ENCODE data around the gene RNF175. TPM values are rescaled to one million over a fixed set of nuclear protein-coding genes. Genes with fewer than 3 reads are reported as not detected.

Gene RNF175
- total and polyA plus RNA-seq, 5 donors from 2014 or later = 2.1 to 17.3 (median 10.0) TPM

DNA sequence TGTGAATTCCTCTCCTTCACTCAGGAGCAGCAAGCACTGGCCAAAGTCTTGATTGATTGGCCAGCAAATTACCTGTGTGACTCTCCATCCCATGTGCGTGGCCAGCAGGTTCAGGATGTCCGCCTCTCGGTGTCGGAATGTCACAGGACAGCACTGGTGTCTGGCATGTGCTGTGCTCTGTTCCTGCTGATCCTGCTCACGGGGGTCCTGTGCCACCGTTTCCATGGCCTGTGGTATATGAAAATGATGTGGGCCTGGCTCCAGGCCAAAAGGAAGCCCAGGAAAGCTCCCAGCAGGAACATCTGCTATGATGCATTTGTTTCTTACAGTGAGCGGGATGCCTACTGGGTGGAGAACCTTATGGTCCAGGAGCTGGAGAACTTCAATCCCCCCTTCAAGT is 55.3 kb downstream of the RNF175 start:
- peaks cover 0 to 14% (median 2%) of the 10 kb centered on the region in 4 donors for H3K4me1 Mint-ChIP-seq
- peaks cover 5% of the 10 kb centered on the region for H3K36me3 Mint-ChIP-seq
- ATAC-seq (ENCODE audit: low read depth in 2 of 2) = no peak
- no peak overlapping the region for H3K27ac Mint-ChIP-seq
- Histone ChIP-seq H3K9me3 (ENCODE audit: control insufficient read depth in 2 of 2, low read length in 2 of 2) (no peaks in the 10 kb centered on the region), H3K27me3 (ENCODE audit: control insufficient read depth, insufficient read depth, low read length) (peaks cover 2% of the 10 kb centered on the region), H3K4me1 (ENCODE audit: control insufficient read depth, insufficient read depth, low read length, poor library complexity, severe bottlenecking) (no peaks in the 10 kb centered on the region), H3K36me3 (ENCODE audit: control insufficient read depth, insufficient read depth, low read length) (no peaks in the 10 kb centered on the region), H3K4me3 (ENCODE audit: low read depth, low read length) (no peak overlapping the region), H3K27ac (ENCODE audit: insufficient read depth, low read length, poor library complexity, severe bottlenecking) (no peak overlapping the region)
- no peak overlapping the region for H3K4me3 Mint-ChIP-seq
- peaks cover 7% of the 10 kb centered on the region for H3K27me3 Mint-ChIP-seq
- H3K9me3 Mint-ChIP-seq = peaks cover 0 to 2% (median 0%) of the 10 kb centered on the region in 7 donors
- no peak for DNase-seq

DNA sequence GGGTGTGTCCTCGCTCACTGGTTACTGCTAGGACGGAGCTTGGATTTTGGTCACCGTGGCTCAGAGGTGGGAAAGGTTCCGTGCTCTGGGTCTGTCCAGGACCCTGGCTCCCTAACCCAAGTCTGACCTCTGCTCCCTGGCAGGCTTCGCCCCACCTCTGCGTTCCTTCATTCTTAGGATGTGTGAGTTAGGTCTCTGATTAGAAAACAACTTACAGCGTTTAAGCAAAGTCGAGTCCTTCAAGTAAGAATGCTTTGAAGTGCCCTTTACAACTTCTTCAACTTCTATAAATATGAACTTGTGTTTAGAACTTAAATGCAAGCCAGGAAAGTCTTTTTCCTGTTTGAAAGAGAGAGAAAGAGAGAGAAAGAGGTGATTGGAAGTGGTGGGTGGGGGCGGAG is 74.9 kb downstream of the RNF175 start:
- H3K27me3 ChIP-seq (ENCODE audit: control insufficient read depth, insufficient read depth, low read length) = peaks cover 13% of the 10 kb centered on the region
- no peaks in the 10 kb centered on the region for H3K36me3 ChIP-seq (ENCODE audit: control insufficient read depth, insufficient read depth, low read length)
- no peak overlapping the region for H3K27ac ChIP-seq (ENCODE audit: insufficient read depth, low read length, poor library complexity, severe bottlenecking)
- peaks cover 13 to 15% of the 10 kb centered on the region in 2 experiments for H3K9me3 ChIP-seq (ENCODE audit: control insufficient read depth in 2 of 2, low read length in 2 of 2)
- H3K4me1 Mint-ChIP-seq = peaks cover 5 to 17% (median 12%) of the 10 kb centered on the region in 4 donors
- peak overlapping the region in 2 of 3 donors; percentile 16 to 70 for H3K27ac Mint-ChIP-seq
- H3K4me3 ChIP-seq (ENCODE audit: low read depth, low read length) = peak overlapping the region; percentile 52
- peaks cover 0 to 23% (median 8%) of the 10 kb centered on the region in 7 donors for H3K9me3 Mint-ChIP-seq
- H3K4me1 ChIP-seq (ENCODE audit: control insufficient read depth, insufficient read depth, low read length, poor library complexity, severe bottlenecking) = peaks cover 12% of the 10 kb centered on the region
- H3K27me3 Mint-ChIP-seq = peaks cover 43% of the 10 kb centered on the region
- peaks cover 14% of the 10 kb centered on the region for H3K36me3 Mint-ChIP-seq
- ATAC-seq (ENCODE audit: low read depth in 2 of 2) (peak in 1 of 2 donors; percentile 28), DNase-seq (no peak)
- peak overlapping the region; percentile 78 to 87 (median 83) for H3K4me3 Mint-ChIP-seq

DNA sequence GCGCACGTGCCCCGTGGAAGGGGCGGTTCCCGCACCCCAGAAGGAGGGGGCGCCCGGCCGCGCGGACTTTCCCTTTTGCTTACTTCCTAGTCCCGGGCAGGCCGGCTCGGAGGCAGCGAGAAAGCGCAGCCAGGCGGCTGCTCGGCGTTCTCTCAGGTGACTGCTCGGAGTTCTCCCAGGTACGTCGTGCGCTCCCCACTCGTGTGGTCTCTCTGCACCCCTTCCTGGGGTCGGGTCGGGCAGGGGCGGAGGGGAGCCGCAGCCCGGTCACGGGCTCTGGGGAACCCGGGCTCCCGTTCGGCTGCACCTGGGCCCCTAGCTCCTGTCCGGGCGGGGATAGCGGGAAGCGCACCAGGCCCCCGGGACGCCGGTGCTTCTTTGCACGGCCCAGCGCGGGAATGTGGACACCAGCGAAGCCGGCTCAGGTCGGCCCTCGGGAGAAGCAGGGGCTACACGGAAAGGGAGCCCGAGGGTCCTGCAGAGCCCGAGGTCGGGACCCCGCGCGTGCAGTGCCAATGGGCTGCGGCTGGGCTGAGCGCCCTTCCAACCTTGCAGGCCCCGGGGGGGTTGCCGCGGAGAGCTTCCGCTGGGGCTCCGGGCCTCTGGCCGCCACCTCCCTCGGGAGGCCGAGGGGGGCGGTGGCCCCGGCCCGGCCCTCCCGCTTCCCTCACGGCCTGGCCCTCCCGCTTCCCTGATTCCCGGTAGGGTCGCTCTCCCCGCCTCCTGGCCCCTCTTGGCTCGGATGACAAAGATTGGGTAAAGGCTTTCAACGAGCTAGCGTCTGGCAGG is 75.4 kb downstream of the RNF175 start, which contains the start of gene TLR2:
TLR2 (plus strand) TSS at position 99 of the 789 bp plus-strand sequence. CDS start 18,628 bp downstream, outside the sequence.
- no peaks in the 10 kb centered on the region for H3K36me3 ChIP-seq (ENCODE audit: control insufficient read depth, insufficient read depth, low read length)
- H3K27ac ChIP-seq (ENCODE audit: insufficient read depth, low read length, poor library complexity, severe bottlenecking) = no peak within 1 kb of the TSS
- ATAC-seq (ENCODE audit: low read depth in 2 of 2) (peak; percentile 70 to 80), DNase-seq (peak; percentile 38 to 58 (median 41))
- H3K27me3 ChIP-seq (ENCODE audit: control insufficient read depth, insufficient read depth, low read length) = peaks cover 13% of the 10 kb centered on the region
- H3K27me3 Mint-ChIP-seq = peaks cover 43% of the 10 kb centered on the region
- peak within 1 kb of the TSS; percentile 16 to 74 (median 70) for H3K27ac Mint-ChIP-seq
- peaks cover 8% of the 10 kb centered on the region for H3K36me3 Mint-ChIP-seq
- peaks cover 13 to 15% of the 10 kb centered on the region in 2 experiments for H3K9me3 ChIP-seq (ENCODE audit: control insufficient read depth in 2 of 2, low read length in 2 of 2)
- peaks cover 12% of the 10 kb centered on the region for H3K4me1 ChIP-seq (ENCODE audit: control insufficient read depth, insufficient read depth, low read length, poor library complexity, severe bottlenecking)
- peaks cover 5 to 17% (median 12%) of the 10 kb centered on the region in 4 donors for H3K4me1 Mint-ChIP-seq
- H3K9me3 Mint-ChIP-seq = peaks cover 0 to 18% (median 5%) of the 10 kb centered on the region in 7 donors
- H3K4me3 ChIP-seq (ENCODE audit: low read depth, low read length) = peak within 1 kb of the TSS; percentile 52
- H3K4me3 Mint-ChIP-seq = peak within 1 kb of the TSS; percentile 81 to 89 (median 86)

DNA sequence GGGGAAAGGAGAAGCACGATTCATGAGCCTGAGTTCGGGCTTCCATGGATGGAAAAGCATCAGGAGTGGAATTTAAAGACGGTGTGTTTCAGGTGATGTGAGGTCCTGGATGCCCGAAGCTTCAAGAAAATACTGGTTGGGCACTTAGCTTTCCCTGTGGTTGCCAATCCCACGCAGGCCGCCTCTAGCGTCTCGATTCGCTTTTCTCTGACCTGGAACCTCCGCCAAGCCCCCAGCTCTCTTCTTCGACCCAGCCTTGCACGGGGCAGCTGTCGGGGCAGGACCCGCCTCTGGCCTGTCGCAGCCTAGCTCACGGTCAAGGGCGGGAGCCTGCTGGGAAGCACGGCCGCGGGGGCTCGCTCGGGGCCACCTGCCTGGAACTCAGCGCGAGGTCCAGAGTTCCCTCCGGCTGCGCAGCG is 76.1 kb downstream of the RNF175 start:
- Mint-ChIP-seq H3K4me1 (peaks cover 5 to 17% (median 12%) of the 10 kb centered on the region in 4 donors), H3K9me3 (peaks cover 0 to 12% (median 5%) of the 10 kb centered on the region in 7 donors), H3K27ac (peak overlapping the region in 1 of 3 donors; percentile 74), H3K36me3 (peaks cover 3% of the 10 kb centered on the region), H3K27me3 (peaks cover 48% of the 10 kb centered on the region), H3K4me3 (peak overlapping the region; percentile 74 to 89 (median 81))
- peaks cover 12% of the 10 kb centered on the region for H3K4me1 ChIP-seq (ENCODE audit: control insufficient read depth, insufficient read depth, low read length, poor library complexity, severe bottlenecking)
- no peak overlapping the region for H3K4me3 ChIP-seq (ENCODE audit: low read depth, low read length)
- no peak overlapping the region for H3K27ac ChIP-seq (ENCODE audit: insufficient read depth, low read length, poor library complexity, severe bottlenecking)
- peaks cover 10 to 12% of the 10 kb centered on the region in 2 experiments for H3K9me3 ChIP-seq (ENCODE audit: control insufficient read depth in 2 of 2, low read length in 2 of 2)
- DNase-seq = no peak
- peaks cover 13% of the 10 kb centered on the region for H3K27me3 ChIP-seq (ENCODE audit: control insufficient read depth, insufficient read depth, low read length)
- ATAC-seq (ENCODE audit: low read depth in 2 of 2) = no peak
- no peaks in the 10 kb centered on the region for H3K36me3 ChIP-seq (ENCODE audit: control insufficient read depth, insufficient read depth, low read length)

DNA sequence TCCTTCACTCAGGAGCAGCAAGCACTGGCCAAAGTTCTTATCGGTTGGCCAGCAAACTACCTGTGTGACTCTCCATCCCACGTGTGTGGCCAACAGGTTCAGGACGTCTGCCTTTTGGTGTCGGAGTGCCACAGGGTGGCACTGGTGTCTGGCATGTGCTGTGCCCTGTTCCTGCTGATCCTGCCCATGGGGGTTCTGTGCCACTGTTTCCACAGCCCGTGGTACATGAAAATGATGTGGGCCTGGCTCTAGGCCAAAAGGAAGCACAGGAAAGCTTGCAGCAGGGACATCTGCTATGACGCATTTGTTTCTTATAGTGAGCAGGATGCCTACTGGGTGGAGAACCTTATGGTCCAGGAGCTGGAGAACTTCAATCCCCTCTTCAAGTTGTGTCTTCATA is 80.3 kb downstream of the RNF175 start:
- Histone ChIP-seq H3K4me3 (ENCODE audit: low read depth, low read length) (no peak overlapping the region), H3K9me3 (ENCODE audit: control insufficient read depth in 2 of 2, low read length in 2 of 2) (peaks cover 5 to 15% of the 10 kb centered on the region in 2 experiments), H3K27me3 (ENCODE audit: control insufficient read depth, insufficient read depth, low read length) (peaks cover 15% of the 10 kb centered on the region), H3K36me3 (ENCODE audit: control insufficient read depth, insufficient read depth, low read length) (no peaks in the 10 kb centered on the region), H3K4me1 (ENCODE audit: control insufficient read depth, insufficient read depth, low read length, poor library complexity, severe bottlenecking) (peaks cover 4% of the 10 kb centered on the region), H3K27ac (ENCODE audit: insufficient read depth, low read length, poor library complexity, severe bottlenecking) (no peak overlapping the region)
- peaks cover 52% of the 10 kb centered on the region for H3K27me3 Mint-ChIP-seq
- no peak overlapping the region for H3K27ac Mint-ChIP-seq
- H3K9me3 Mint-ChIP-seq = peaks cover 0 to 20% (median 13%) of the 10 kb centered on the region in 7 donors
- H3K4me1 Mint-ChIP-seq = peaks cover 0 to 9% (median 6%) of the 10 kb centered on the region in 4 donors
- no peak overlapping the region for H3K4me3 Mint-ChIP-seq
- peaks cover 5% of the 10 kb centered on the region for H3K36me3 Mint-ChIP-seq
- ATAC-seq (ENCODE audit: low read depth in 2 of 2) (no peak), DNase-seq (no peak)

DNA sequence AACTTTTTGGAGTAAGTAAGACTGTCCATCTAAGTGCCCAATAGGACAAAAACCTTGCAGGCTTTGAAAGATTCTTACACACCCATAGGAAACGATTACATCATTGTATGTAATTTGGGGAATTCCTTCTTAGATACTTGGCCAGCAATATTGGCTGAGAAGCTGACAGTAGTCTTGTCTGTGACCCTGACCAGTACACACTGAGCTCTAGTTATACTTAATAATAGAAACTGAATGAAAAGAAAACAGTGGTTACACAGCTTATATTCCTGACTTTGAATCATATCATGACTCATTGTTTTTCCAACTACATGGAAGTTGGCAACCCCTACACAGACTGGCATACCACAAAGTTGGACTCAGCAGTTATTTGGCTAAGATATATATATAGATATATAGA is 82.8 kb downstream of the RNF175 start:
- ATAC-seq (ENCODE audit: low read depth in 2 of 2) = no peak

DNA sequence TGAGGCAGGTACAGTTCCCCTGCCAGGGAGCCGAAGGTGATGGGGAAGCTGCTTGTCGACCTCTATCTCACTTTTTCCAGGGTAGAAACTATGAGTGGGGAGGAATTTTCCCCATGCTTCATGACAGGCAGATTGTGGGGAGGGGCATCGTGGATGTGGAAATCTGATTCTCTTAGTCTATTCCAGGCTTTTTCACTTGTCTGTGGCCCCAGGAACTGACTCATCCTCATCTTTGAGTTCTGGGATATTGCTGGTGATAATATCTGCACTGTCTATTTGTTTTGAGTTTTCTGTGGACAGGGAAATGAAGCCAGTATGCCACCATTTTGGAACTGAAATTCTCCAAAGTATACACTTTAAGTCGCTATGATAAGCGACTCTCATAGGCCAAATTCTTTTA is 83.3 kb downstream of the RNF175 start:
- H3K4me3 ChIP-seq (ENCODE audit: low read depth, low read length) = no peak overlapping the region

More for the DNA sequence above, 82.8 kb downstream of the RNF175 start:
- peaks cover 41% of the 10 kb centered on the region for H3K27me3 Mint-ChIP-seq
- Histone ChIP-seq H3K4me3 (ENCODE audit: low read depth, low read length) (no peak overlapping the region), H3K36me3 (ENCODE audit: control insufficient read depth, insufficient read depth, low read length) (no peaks in the 10 kb centered on the region), H3K9me3 (ENCODE audit: control insufficient read depth in 2 of 2, low read length in 2 of 2) (peaks cover 5 to 21% of the 10 kb centered on the region in 2 experiments), H3K27me3 (ENCODE audit: control insufficient read depth, insufficient read depth, low read length) (peaks cover 15% of the 10 kb centered on the region), H3K4me1 (ENCODE audit: control insufficient read depth, insufficient read depth, low read length, poor library complexity, severe bottlenecking) (no peaks in the 10 kb centered on the region), H3K27ac (ENCODE audit: insufficient read depth, low read length, poor library complexity, severe bottlenecking) (no peak overlapping the region)
- DNase-seq = no peak
- H3K36me3 Mint-ChIP-seq = peaks cover 5% of the 10 kb centered on the region
- no peak overlapping the region for H3K4me3 Mint-ChIP-seq
- H3K9me3 Mint-ChIP-seq = peaks cover 0 to 20% (median 17%) of the 10 kb centered on the region in 7 donors
- no peaks in the 10 kb centered on the region for H3K4me1 Mint-ChIP-seq
- no peak overlapping the region for H3K27ac Mint-ChIP-seq

More for the DNA sequence above, 83.3 kb downstream of the RNF175 start:
- no peak overlapping the region for H3K27ac Mint-ChIP-seq
- H3K4me3 Mint-ChIP-seq = no peak overlapping the region
- H3K4me1 Mint-ChIP-seq = no peaks in the 10 kb centered on the region
- no peaks in the 10 kb centered on the region for H3K4me1 ChIP-seq (ENCODE audit: control insufficient read depth, insufficient read depth, low read length, poor library complexity, severe bottlenecking)
- peaks cover 5 to 21% of the 10 kb centered on the region in 2 experiments for H3K9me3 ChIP-seq (ENCODE audit: control insufficient read depth in 2 of 2, low read length in 2 of 2)
- no peak for DNase-seq
- H3K36me3 ChIP-seq (ENCODE audit: control insufficient read depth, insufficient read depth, low read length) = no peaks in the 10 kb centered on the region
- peaks cover 5% of the 10 kb centered on the region for H3K36me3 Mint-ChIP-seq
- peaks cover 0 to 21% (median 17%) of the 10 kb centered on the region in 7 donors for H3K9me3 Mint-ChIP-seq
- ATAC-seq (ENCODE audit: low read depth in 2 of 2) = no peak
- H3K27ac ChIP-seq (ENCODE audit: insufficient read depth, low read length, poor library complexity, severe bottlenecking) = no peak overlapping the region
- peaks cover 12% of the 10 kb centered on the region for H3K27me3 ChIP-seq (ENCODE audit: control insufficient read depth, insufficient read depth, low read length)
- peaks cover 41% of the 10 kb centered on the region for H3K27me3 Mint-ChIP-seq
